GM19351 (cell line): Measurements from ENCODE around the gene GLRX5.
"Not testable (repeated sequence)": the region's sequence is repeated elsewhere in the genome, so short reads cannot be mapped to it uniquely, and the experiment has no call there.

Experiments used
- ATAC-seq: cut with Tn5 transposase; IDR thresholded peaks from one replicate; pipeline ENCODE4 v1.9.1; 2021; ENCODE audit warnings: mild to moderate bottlenecking, moderate library complexity; ENCODE audit not compliant: unreplicated experiment

The GLRX5 gene

DNA sequence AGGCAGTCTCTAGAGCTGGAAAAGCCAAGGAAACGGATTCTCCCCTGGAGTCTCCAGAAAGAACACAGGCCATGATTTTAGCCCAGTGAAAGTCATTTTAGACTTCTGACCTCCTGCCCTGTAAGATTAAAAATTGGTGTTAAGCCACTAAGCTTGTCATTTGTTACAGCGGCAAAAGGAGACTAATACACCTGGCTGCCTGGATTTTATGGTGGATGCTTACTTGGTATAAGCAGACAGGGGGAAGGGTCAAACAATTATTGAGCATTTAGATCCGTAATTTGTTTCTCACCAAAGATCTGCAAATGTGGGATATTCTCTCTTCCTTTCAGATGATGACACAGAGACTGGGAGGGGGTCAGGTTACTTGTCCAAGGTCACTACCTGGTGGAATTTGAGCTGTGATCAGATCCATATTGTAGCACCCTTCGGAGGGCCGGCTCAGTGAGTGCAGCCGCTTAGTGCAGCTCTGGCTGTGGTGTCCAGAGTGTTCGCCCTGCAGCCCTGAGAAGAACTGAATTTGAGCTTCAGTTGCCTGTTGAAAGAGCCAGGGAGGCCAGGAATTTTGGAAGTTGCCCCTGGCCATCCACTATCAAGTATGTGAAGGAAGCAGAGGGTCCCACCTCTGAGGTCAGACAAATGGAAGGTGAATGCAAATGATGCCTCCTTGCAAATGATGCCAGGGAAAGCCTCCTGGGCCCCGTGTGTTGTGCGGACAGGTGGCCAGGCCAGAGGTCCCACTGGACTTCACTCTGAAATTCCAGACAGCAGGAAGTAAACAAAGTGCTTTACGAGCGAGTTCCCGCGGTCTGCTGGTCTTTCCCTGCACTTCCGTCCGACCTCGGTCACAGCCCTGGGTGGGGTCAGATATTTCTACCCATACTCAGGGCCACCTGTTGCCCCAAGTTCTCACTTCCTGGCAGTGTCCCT is 15.1 kb downstream of the GLRX5 start:
- no peak for ATAC-seq

DNA sequence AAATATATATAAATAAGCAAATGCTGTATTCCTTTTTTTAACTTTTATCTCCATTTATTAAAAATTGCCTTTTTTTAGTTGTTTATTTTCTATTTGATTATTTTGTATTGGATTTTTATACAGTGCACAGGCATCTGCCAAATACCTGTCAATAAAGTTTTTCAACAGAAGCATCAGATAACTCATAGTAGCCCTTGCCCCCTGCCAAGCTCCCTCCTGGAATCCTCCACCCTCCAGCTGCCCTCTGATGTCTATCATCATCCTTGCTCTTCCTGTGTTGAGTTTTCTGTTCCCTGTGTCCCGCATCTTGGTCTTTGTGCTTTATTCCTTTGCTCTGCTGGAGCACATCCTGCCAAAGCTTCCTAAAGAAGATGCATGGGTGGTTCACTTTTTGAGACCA is 16.6 kb downstream of the GLRX5 start:
- no peak for ATAC-seq

DNA sequence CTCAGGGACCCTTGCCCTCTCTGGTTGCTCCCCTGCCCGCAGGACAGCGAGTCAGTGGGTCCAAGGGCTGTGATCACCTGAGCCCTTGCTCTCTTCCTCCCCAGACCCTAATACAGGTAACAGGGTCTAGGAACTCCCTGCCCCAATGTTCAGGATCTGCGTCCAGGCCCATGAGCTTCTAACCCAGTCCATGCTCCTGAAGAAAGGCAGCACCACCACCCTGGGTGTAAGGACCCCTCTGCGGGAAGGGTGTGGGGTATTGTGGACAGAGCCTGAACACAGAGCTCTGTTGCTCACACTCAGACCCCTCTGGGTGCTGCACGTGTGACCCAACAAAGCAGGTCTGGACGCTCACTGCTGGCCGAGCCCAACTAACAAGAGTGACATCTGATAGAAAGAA is 18.3 kb downstream of the GLRX5 start:
- ATAC-seq = no peak

DNA sequence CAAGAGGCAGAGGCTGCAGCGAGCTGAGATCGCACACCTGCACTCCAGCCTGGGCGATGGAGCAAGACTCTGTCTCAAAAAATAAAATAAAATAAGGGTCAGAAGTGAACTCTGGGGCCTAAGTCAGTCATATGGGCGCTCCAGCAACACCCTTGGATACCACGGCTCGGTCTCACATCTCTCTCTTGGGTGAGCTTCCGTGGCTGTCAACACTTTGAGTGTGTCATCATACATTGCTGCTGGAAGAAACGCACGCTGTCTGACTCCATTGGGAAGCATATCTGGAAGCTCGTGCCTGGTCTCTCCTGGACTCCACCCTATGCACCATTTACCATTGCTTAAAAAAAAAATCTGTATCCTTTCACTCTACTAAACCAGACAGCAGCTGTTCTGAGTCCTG is 20.2 kb downstream of the GLRX5 start:
- no peak for ATAC-seq

DNA sequence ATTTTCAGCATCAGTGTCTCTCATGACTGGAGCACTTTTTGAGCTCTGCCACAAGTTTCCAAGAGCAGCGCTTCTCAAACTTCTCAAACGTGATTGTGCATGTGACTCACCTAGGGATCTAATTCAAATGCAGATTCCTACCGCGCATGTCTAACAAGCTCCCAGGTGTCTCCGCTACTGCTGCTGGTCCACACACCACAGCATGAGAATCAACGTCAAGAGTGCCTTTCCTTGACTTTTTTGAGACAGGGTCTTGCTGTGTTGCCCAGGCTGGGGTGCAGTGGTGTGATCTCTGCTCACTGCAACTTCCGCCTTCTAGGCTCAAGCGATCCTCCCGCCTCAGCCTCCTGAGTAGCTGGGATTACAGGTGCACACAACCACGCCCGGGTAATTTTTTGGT is 22.4 kb downstream of the GLRX5 start:
- no peak for ATAC-seq

DNA sequence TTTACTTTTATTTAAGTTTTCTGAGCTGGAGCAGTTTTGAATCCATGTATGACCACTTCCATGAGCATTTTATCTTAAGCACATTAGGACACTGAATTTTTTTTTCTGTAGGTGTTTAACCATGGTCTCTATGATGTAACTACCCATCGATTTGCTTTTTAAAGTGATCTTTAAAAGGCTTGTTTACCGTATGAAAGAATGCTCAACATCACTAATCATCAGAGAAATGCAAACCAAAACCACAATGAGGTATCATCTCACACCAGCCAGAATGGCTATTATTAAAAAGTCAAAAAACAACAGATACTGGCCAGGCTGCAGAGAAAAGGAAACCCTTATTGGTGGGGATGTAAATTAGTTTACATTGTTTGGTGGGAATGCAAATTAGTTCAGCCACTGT is 23.0 kb downstream of the GLRX5 start:
- peak; percentile 48 for ATAC-seq

DNA sequence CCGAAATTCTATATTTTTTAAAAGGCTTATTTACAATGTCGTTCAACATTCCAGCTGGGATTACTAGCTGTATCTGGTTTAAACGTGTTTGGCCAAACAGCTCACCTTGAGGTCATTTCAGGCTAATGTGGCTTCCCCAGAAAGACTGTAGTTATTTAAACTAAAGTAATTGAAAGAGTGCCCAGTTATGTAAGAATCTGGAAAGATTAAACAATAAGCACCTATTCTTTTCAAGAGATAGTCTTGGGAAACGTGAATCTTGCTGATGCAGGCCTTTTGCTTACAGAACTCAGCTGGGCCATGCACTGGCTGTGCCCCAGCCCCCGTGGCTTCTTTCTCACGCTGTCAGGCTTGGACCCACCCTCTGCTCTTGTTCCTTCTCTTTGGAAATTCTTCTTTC is 24.4 kb downstream of the GLRX5 start:
- ATAC-seq = no peak

DNA sequence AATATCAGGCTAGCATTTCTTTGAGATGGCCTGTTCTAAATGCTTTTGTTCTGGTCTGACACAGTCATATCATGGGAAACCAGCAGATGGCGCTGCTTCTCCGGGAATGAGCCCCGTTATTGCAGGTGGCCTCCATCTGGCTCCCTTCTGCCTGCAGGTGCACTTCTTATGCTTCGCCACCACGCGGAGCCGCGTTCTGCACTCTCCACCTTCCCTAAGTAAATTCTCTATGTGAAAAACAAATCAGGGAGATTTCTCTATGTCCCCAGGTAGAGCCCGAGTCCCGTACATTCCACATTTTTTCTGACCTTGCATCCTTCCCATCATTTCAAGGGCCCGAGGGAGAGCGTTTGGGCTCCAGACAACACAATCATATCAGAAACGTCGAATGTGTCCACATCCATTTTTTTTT is 26.2 kb downstream of the GLRX5 start:
- ATAC-seq = peak; percentile 88

DNA sequence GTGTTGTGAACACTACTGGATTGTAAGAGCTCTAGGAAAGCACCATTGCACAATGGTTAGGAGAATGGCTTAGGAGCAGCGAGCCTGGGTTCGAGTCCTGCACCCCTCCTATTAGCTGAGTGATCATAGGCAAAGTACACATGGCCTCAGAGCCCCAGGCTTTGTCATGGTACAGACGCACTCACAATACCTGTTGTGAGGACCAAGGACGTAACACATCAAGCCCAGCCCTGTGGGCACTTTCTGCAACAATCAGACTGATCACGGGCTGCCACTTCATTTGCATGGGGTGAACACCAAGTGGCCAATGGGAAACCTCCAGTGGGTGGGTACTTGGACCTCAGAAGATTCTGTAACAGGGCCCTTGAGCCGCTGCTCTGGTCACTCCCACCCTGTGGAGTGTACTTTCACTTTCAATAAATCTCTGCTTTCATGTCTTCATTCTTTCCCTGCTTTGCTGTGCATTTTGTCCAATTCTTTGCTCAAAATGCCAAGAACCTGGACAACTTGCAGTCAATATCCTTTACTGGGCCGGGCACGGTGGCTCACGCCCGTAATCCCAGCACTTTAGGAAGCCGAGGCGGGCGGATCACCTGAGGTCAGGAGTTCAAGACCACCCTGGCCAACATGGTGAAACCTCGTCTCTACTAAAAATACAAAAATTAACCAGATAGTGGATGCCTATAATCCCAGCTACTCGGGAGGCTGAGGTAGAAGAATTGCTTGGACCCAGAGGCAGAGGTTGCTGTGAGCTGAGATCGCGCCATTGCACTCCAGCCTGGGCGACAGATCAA is 28.2 kb downstream of the GLRX5 start:
- no peak for ATAC-seq

DNA sequence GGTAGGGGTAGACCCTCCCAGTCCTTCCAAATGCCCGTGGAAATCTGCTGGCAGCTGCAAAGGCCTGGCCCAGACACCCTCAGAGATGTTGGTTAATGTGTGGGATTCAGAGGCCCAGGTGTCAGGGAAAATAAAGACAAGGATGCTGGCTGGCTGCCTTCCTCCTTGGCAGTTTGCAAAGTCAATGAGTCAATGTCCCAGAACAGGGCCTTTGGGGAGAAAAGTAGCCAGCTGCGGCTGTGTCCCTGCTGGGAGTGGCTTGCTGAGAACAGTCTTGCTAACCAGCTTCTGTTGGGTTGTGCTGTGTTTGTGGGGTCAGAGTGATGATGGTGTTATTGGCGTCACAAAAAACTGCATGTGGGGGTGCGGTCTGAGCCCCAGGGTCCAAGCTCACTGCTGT is 29.2 kb downstream of the GLRX5 start:
- ATAC-seq = no peak

DNA sequence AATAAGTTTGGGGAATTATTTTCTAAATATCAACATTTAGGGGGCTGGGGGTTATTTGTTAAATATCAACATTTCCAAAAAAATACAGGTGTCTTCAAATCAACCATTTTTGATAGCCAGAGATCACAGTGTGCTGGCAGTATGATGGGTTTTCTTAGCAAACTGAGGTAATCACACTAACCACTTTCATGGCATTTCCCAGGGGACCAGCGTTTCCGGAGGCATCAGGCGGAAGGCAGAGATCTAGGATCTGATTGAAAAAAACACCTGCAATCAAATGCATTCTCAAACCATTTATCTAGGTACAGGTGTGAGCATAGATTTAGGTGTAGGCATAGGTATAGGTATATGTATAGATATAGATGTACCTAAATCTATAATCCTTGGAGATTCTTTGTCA is 34.6 kb downstream of the GLRX5 start:
- no peak for ATAC-seq

DNA sequence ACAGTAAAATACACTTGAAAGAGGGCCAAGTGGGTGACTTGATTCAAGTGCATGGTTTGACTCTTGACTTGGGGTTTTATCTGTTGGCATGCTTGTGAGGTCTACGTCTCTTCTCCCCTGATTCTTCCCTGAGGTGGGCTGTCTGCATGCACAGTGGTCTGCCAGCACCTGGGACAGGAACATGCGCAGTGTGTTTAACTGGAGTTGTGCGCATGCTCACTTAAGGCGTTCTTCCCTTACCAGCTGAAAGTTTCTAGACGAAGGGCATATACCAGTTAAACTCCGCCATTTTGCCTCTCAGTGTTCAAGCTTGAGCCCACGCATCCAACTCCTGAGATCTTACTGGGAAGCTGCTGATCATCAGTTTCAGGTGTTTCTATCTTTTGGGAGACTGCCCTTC is 38.5 kb downstream of the GLRX5 start:
- ATAC-seq = no peak

DNA sequence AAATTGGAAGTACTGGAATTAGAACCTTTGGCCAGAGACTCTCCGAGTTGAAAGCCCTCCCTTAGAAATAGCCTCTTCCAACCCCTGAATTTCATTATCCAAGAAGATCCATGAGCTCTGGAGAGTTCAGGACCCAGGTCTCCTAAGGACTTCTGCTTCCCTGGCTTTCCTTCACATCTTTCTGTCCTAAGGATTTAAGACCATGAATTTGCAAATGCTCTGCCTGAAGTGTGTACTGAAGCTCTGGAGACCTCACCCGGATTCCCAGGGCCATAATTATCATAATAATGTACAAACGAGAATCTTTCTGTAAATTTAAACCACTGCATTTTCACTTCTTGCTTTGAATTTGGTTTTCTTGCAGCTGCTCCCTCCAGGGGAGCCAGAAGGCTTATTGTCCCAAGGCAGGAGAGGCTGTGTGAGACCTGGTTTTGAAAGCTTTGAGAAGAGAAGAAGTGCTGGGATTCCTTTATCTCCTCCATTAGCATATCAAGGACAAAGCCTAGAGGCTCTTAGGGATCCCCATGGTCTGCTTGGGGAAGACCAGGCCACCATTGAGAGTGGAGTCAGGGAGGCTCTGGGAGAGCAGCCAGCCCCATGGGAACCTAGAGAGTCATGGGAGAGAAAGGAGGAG is 41.1 kb downstream of the GLRX5 start:
- no peak for ATAC-seq

DNA sequence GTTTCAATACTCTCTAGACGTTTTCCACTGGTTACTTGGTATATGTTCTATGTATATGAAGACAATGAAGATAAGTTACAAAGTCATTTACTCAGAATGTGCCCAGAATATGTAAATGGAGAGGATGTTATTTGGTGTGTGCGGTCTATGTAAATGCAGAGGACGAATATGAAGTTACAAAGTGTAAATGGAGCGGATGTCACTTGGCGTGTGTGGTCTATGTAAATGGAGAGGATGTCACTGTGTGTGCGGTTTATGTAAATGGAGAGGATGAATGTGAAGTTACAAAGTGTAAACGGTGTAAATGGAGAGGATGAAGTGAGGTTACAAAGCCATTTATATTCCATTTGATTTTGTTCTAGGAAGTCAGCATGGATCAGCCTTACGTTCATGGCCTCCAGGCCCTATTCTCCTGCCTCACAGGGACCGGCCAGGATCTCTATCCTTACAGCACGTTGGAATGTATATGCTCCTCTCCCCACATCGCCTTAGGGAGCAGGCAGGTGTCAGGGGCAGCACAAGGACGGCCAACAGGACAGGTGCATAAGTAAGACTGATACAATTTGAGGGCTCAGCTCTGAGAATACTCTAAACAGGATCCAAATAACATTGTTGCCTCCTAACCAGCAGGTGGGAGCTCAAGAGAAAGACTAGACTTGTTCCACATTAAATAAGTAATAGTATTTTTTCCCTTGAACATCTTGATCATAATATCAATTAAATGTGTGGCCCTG is 42.4 kb downstream of the GLRX5 start:
- ATAC-seq = peak; percentile 98

DNA sequence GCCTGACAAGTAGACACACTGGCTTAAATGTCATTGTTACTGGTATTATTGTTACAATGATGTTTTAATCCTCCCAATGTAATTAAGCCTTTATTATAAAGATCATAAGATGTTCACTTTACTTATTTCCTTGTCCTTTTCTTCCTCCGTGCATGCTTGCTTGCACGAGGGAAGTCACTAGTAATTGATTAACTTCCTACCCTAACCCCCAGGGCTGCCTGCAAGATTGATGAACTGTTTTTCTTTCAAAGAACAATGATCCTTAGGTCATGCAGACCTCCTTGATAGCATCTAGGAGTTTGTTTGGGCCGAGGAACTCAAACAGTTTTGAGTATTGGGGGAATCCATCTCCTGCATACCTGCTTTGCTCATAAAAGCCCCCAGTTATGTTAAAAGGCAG is 43.0 kb downstream of the GLRX5 start:
- no peak for ATAC-seq

DNA sequence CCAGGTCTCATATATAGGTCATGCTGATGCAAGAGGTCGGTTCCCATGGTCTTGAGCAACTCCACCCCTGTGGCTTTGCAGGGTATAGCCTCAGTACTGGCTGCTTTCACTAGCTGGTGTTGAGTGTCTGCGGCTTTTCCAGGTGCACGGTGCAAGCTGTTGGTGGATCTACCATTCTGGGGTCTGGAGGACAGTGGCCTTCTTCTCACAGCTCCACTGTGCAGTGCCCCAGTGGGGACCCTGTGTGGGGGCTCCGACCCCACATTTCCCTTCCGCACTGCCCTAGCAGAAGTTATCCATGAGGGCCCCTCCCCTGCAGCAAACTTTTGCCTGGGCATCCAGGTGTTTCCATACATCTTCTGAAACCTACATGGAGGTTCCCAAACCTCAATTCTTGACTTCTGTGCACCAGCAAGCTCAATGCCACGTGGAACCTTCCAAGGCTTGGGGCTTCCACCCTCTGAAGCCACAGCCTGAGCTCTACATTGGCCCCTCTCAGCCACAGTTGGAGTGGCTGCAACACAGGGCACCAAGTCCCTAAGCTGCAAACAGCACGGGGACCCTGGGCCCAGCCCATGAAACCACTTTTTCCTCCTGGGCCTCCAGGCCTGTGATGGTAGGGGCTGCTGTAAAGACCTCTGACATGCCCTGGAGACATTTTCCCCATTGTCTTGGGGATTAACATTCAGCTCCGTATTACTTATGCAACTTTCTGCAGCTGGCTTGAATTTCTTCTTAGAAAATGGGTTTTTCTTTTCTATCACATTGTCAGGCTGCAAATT is 49.2 kb downstream of the GLRX5 start:
- not testable (repeated sequence) for ATAC-seq

DNA sequence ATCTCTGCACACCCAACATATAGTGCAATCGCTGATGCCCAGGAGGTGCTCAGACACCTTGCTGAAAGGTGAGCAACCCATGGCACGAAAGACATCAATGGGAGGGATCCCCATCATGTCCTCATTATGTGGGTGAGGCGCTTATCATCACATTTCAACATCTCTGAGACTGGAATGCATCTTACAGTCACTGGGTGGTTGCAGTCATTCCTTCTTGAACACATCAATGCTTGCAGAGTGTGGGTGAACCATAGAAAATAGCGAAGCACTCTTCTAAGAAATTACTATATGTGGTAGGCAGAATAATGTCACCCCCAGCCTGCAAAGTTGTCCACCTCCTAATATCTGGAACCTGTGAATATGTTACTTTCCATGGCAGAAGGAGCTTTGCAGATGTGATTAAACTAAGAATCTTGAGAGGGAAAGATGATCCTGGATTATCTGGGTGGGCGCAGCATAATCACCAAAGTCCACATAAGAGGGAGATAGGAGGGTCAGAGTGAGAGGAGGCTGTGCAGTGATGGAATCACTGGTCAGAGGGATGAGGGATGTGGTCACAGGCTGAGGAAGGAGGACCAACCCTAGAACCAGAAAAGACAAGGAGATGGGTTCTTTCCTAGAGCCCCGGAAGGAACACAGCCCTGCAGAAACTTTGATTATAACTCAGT is 51.2 kb downstream of the GLRX5 start:
- ATAC-seq = no peak

DNA sequence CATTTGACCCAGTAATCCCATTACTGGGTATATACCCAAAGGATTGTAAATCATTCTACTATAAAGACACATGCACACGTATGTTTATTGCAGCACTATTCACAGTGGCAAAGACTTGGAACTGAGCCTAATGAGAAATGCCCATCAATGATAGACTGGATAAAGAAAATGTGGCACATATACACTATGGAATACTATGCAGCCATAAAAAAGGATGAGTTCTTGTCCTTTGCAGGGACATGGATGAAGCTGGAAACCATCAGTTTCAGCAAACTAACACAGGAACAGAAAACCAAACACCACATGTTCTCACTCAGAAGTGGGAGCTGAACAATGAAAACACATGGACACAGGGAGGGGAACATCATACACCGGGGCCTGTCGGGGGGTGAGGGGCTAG is 56.3 kb downstream of the GLRX5 start:
- ATAC-seq = not testable (repeated sequence)
